ENCODE data around the gene CACNA1D.

Gene CACNA1D

GRCh38 chr3:53833053-53833645, 338.7 kb downstream of the CACNA1D start:
- TF ChIP-seq CTCF (conservative IDR thresholded peaks at IDR 0.05; ENCODE audit: low read depth) = no peak
- POLR2A ChIA-PET (ENCODE audit: low non-redundant PET) = no interaction called here
- CTCF ChIA-PET = interaction anchor here (0.7 kb wide), 1 partner anchor 85 kb away, joined by 3 read pairs; no protein-coding TSS in a partner anchor
- no peak for DNase-seq (ENCODE audit: low spot score)
- H3K27ac ChIP-seq = no peak overlapping the region

GRCh38 chr3:53833700-53834099, 339.3 kb downstream of the CACNA1D start:
- ChIA-PET POLR2A (ENCODE audit: low non-redundant PET) (no interaction called here), CTCF (no interaction called here)
- no peak overlapping the region for H3K27ac ChIP-seq
- no peak for DNase-seq (ENCODE audit: low spot score)
- no peak for TF ChIP-seq CTCF (conservative IDR thresholded peaks at IDR 0.05; ENCODE audit: low read depth)

GRCh38 chr3:53834429-53835095, 340.2 kb downstream of the CACNA1D start:
- TF ChIP-seq CTCF (conservative IDR thresholded peaks at IDR 0.05; ENCODE audit: low read depth) = no peak
- ChIA-PET CTCF (no interaction called here), POLR2A (ENCODE audit: low non-redundant PET) (no interaction called here)
- DNase-seq (ENCODE audit: low spot score) = no peak
- no peak overlapping the region for H3K27ac ChIP-seq

- ChIA-PET POLR2A (ENCODE audit: low non-redundant PET) (no interaction called here), CTCF (no interaction called here)
- no peak overlapping the region for H3K27ac ChIP-seq
- TF ChIP-seq CTCF (conservative IDR thresholded peaks at IDR 0.05; ENCODE audit: low read depth) = no peak
- DNase-seq (ENCODE audit: low spot score) = no peak
These were observed 340.8 kb downstream of the CACNA1D start for GRCh38 chr3:53835257-53835656.

- ChIA-PET CTCF (no interaction called here), POLR2A (ENCODE audit: low non-redundant PET) (no interaction called here)
- H3K27ac ChIP-seq = no peak overlapping the region
- no peak for TF ChIP-seq CTCF (conservative IDR thresholded peaks at IDR 0.05; ENCODE audit: low read depth)
- no peak for DNase-seq (ENCODE audit: low spot score)
These were observed 341.9 kb downstream of the CACNA1D start for GRCh38 chr3:53836084-53836872.

GRCh38 chr3:53837331-53837730, 342.9 kb downstream of the CACNA1D start:
- ChIA-PET POLR2A (ENCODE audit: low non-redundant PET) (no interaction called here), CTCF (no interaction called here)
- no peak overlapping the region for H3K27ac ChIP-seq
- DNase-seq (ENCODE audit: low spot score) = no peak
- no peak for TF ChIP-seq CTCF (conservative IDR thresholded peaks at IDR 0.05; ENCODE audit: low read depth)

Data from RWPE1 (cell line).